Measurements from ENCODE around the gene KRT81. TPM values are rescaled to one million over a fixed set of nuclear protein-coding genes. Genes with fewer than 3 reads are reported as not detected.
"Not testable (repeated sequence)": the region's sequence is repeated elsewhere in the genome, so short reads cannot be mapped to it uniquely, and the experiment has no call there.

The KRT81 gene
- total RNA-seq, 2 experiments from 2014 or later: not detected

DNA sequence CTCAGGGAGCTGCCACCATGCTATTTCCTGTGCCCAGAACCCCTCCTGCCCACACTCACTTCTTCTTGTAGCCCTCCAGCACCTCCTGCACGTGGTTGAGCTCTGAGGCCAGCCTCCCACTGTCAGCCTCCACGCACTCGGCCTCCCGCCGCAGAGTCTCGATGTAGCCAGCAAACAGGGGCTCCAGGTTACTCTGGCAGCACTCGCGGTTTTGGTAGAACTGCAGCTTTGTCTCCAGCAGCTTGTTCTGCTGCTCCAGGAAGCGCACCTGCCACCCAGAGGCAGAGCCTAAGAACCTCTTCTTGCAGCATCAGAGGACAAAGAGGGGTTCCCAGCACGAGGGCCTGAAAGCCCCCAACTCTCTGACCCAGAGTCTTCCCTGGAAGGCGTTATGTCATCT lies 27.8 kb upstream of the KRT81 start:
- POLR2A ChIA-PET: no interaction called here

DNA sequence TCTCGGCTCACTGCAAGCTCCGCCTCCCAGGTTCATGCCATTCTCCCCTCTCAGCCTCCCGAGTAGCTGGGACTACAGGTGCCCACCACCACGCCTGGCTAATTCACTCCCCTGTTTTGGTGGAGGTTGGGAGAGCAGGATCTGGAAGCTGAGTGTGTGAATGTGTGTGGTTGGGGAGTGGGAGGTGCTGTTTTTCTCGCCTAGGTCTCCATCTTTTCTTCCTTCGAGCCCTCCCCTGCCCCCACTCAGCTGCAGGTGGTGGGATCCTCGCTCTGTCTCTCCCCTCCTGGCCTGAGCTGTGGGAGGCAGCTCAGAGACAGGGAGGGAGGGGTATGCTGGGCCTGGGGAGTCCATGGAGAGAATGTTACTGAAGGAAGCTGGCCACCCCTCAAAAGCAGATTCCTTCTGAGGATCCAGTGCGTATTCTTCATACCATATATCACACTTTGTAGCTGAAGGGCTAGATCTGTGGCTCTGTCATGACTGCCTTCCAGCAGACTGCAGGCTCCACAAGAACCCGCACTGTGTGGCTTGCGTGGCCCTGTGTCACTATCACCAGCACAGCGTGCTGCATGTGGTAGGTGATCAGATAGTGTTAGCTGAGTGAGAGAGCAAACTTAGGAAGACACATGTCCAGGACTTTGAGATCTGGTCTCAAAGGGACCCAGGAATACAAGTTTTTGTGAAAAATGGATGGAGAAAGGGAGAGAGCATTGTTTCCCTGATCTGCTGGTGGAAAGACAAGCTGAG lies 27.1 kb upstream of the KRT81 start:
- POLR2A ChIA-PET: no interaction called here
- CTCF ChIA-PET: interaction anchor here (1.5 kb wide), 1 partner anchor 11 kb away, joined by 5 read pairs; no protein-coding TSS in a partner anchor

More for the DNA sequence above, 27.8 kb upstream of the KRT81 start:
- CTCF ChIA-PET: no interaction called here

DNA sequence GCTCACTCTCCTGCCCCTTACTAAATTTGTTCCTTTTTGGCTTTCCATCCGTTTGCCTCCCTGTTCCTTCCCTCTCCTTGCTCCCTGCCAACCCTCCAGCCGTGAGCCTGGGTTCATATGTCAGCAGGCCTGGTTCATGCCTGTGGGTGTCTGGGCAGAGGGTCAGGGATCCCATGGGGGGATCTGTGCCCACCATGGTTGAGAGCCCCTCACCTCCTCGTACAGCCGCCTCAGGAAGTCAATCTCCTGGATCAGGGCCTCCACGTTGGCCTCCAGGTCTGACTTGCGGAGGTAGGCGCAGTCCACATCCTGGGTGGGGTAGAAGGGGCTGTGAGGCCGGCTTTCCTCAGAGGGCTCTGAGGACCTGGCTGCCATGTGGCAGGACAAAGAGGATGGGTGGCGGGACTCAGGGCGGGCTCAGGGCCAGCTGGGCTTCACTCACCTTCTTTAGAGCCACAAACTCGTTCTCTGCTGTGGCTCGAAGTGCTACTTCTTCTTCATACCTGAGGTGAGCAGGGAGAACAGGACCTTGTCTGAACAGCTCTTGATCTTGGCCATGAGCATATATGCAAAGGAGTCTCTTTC lies 26.2 kb upstream of the KRT81 start:
- ChIA-PET POLR2A (no interaction called here), CTCF (interaction anchor here (1.5 kb wide), 1 partner anchor 10 kb away, joined by 5 read pairs; no protein-coding TSS in a partner anchor)

DNA sequence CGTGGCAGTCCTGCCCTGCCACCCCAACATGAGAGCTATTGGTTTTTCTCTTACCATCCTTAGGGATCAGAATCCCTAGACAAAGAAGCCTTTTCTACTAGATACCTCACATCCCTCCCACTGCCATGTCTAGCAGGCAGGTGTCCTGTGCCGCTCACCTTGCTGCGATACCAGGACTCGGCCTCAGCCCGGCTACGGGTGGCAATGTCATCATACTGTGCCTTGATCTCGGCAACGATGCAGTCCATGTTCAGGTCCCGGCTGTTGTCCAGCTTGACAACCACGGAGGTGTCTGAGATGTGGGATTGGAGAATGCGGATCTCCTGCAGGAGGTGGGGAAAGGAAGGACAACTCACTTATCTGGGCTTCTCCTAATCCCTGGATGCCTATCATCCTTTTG lies 25.4 kb upstream of the KRT81 start:
- ChIA-PET POLR2A (no interaction called here), CTCF (interaction anchor here (0.9 kb wide), 1 partner anchor 11 kb away, joined by 3 read pairs; no protein-coding TSS in a partner anchor)

DNA sequence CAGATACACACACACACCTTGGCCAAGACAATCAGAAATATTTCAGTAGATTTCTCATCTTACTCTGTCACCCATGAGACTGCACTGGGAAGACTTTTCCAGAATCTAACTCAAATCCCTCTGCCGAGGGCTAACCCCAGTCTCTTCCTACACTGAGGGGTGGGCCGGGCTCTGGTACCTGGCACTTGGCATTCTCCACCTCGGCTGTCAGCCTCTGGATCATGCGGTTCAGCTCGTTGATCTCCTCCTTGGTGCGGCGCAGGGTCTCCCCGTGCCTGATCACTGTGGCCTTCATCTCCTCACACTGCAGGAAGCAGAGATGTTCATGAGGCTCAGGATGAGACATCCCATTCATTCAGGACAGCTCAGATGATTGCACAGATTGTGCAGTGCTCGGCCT lies 25.0 kb upstream of the KRT81 start:
- CTCF ChIA-PET: interaction anchor here (0.9 kb wide), 1 partner anchor 11 kb away, joined by 3 read pairs; no protein-coding TSS in a partner anchor
- POLR2A ChIA-PET: no interaction called here

DNA sequence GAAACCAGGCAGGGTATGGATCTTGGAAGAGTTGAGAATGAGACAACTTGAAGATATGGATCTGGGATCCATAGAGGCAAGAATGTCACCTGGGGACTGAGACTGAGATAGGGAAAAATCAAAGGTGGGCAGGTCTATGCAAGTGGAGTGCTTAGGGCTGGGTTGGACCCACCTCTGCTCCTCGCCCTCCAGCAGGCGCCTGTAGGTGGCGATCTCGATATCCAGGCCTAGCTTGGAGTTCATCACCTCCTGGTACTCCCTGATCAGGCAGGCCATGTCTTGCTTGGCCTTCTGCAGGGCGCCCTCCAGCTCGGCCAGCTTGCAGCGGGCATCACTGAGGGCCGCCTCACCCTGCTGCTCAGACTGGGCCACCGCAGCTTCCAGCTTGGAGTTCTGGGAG lies 24.4 kb upstream of the KRT81 start:
- CTCF ChIA-PET, POLR2A ChIA-PET: not testable (repeated sequence)

DNA sequence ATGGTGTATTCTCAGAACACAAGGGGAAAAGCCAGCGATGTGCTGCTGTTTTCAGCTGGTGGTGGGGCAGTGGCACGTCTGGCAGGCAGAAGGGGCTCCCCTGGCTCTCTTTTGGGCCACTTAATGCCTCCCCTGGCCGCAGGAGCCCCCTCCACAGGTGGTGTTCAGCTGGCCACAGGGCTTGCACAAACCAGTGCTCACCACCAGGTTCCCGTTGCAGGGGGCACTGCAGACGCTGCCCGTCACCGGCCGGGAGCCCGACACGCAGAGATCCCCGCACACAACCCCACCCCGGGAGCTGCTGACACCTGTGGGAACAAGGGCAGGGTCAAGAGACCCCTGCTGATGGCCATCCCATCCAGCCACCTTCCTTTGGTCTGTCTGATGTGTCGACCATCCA lies 23.2 kb upstream of the KRT81 start:
- POLR2A ChIA-PET: no interaction called here
- CTCF ChIA-PET: no interaction called here

DNA sequence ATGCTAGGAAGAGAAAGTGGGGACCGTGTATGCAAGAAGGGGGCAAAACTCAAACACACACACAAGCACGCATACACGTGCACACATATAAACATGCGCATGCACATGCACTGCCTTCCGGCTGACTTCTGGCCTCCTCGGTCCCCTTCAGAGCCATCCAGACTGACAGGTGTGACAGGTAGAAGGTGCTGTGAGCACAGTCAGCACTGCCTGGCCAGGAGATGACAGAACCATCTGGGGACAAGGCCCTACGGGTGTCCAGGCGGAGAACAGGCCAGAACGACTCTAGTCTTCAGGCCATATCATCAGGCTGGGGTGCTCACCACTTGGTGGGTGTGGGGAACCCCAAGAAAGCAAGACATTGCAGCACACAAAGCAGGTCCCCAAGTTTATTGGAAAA lies 22.6 kb upstream of the KRT81 start:
- POLR2A ChIA-PET: no interaction called here
- CTCF ChIA-PET: no interaction called here

DNA sequence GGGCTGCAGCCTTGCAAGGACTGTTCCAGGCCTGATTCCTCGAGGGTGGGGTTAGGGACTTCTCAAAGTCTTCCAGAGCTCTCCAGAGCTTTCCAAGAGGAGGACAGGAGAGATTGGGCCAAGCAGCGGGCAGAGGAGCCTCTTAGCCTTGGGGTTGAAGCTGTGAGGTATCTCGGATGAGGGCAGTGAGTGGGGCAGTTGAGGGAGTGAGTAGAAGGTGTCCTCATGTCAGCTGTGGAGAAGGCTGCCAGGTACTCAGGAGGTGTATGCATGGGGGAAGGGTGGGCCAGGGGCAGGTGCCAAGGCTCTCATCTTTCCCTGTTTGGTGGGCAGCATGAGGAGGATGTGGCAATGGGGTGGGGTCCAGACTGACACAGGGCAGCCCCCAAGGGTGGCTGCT lies 22.1 kb upstream of the KRT81 start:
- ChIA-PET CTCF (interaction anchor here (1.6 kb wide), 1 partner anchor 34 kb away, joined by 4 read pairs; no protein-coding TSS in a partner anchor), POLR2A (no interaction called here)

DNA sequence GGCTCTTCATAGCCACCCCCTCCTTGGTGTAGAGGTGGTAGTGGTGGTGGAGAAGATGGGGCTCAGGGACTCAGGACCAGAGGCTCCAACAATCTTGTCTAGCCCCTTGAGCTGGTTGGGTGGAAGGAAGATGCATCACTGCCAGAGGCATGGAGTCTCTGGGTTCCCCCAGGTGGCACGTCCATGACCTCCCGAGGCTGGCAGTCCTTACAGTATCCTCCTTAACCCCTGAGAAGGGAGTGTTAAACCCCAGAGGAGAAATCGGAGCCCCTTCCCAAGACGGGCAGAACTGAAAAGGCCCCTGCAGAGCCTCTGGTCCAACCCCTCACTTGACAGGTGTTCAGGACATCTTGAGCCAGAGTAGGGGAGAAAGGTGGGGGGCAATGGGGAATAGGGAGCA lies 20.8 kb upstream of the KRT81 start:
- POLR2A ChIA-PET: no interaction called here
- CTCF ChIA-PET: interaction anchor here (1.6 kb wide), 2 partner anchors 16 to 33 kb away, joined by 4 to 5 read pairs; no protein-coding TSS in a partner anchor

DNA sequence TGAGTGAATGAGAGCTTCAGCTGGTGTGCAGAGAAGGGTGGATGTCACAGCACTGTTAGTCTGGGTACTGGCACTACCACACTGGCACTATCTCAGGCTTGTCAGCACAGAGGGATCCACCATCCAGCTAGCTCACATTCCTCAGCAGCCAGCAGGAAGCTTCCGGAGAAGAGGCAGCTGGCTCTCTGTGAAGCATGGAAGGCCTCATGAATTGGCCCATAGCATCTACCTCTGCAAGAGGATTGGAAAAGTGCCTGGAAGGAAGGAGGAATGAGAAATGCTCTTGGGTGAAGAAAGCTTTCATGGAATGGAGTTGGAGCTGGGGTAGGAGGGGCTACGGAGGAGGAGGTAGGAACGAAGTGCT lies 19.9 kb upstream of the KRT81 start:
- ChIA-PET CTCF (interaction anchor here (1.6 kb wide), 1 partner anchor 17 kb away, joined by 5 read pairs; no protein-coding TSS in a partner anchor), POLR2A (no interaction called here)

DNA sequence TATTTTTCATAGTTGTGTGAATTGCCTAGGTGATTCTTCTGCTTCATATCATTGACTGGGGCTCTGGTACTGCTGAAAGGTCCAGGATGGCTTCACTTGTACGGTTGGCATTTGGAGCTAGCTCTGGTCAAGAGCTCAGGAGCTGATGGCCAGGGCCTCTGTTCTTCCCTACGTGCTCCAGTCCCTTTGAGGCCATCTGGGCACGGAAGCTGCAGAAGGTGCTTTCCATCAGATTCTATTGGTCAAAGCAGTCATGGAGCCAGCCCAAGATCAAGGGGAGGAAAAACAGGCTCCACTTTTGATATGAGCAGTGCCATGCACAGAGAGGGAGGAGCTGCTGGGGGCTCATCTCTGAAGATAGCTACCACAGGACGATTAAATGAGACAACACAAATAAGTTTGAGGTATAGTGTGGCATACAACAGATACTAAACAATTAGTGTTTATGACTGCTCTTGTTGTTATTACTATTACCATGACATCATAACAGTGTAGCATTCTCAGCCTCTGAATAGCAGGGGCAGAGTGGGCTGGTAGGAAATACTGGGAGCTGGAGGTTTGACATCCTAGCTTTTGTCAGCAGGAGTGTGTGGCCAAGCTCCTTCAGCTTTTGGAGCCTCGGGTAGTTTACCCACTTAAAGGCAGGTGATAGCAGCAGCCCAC lies 19.4 kb upstream of the KRT81 start:
- POLR2A ChIA-PET: no interaction called here
- CTCF ChIA-PET: interaction anchor here (1.6 kb wide), 1 partner anchor 17 kb away, joined by 5 read pairs; no protein-coding TSS in a partner anchor

DNA sequence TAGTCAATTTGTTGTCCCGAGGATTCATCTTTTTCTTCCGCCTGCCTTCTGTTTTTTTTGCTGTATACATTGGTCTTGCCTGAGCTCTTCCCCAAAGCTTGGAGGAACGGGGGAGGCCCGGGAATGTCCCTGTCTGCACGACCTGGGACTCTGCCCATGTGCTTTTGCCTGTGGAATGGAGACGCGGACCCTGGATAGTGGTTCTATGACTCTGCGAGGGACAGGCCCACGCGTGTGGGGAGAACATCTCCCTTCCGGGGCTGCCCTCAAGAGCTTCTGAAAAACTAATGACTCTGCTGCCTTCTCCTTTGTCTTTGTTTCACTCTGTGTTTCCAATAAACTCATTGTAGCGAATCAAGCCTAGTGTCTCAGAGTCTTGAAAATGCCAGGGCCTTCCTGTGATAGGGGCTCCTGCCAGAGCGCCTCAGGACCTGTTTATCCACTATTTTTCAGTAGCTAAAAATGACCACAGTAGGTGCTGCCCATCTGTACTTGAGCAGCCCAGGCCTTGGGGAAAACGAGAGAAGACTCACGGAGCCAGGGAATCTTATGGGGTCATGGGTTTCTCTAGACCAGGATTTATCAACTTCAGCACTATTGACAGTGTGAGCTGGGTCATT lies 17.6 kb upstream of the KRT81 start:
- POLR2A ChIA-PET: no interaction called here
- CTCF ChIA-PET: interaction anchor here (1.2 to 2.7 kb wide), 2 partner anchors 24 to 30 kb away, joined by 3 to 12 read pairs; no protein-coding TSS in a partner anchor

DNA sequence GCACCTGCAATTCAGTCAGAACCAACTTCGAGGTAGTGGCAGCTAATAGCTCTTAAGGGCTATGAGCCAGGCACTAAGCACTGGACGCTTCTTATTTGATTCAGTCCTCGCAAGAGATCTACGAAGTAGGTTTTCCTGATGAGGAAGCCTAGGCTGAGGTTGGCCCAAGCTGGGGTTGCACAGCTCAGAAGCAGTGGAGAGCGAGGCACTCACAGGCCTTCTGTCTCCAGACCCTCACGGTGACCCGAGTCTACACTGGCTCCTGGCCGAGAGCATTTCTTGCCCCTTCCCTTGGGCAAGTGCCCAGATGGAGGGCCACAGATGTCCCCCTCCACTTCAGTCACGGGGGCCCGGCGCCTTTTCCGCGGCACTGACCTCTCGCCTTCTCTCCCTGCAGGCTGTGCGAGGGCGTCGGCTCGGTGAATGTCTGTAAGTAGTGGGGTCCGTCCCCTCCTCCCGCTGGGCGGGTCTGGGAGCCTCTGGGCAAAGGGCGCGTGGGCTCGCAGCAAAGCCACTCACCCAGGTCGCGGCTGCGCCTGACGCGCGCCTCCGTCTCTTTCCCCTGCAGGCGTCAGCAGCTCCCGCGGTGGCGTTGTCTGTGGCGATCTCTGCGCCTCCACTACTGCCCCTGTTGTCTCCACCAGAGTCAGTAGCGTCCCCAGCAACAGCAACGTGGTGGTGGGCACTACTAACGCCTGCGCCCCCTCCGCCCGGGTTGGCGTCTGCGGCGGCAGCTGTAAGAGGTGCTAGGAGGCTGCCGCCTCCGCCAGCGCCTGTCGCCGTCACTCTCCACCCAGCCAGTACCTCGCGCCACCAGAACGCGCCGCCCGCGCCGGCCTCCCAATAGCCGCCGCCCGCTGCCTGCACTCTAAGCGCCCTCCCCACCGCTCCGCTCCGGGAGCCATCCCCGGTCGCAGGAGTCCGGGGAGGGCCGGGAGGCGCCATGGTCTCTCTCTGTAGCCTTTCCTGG lies 16.8 kb upstream of the KRT81 start:
- ChIA-PET POLR2A (no interaction called here), CTCF (interaction anchor here (1.1 to 2.7 kb wide), 4 partner anchors 10 to 152 kb away, joined by 3 to 12 read pairs (median 4); no protein-coding TSS in a partner anchor)

DNA sequence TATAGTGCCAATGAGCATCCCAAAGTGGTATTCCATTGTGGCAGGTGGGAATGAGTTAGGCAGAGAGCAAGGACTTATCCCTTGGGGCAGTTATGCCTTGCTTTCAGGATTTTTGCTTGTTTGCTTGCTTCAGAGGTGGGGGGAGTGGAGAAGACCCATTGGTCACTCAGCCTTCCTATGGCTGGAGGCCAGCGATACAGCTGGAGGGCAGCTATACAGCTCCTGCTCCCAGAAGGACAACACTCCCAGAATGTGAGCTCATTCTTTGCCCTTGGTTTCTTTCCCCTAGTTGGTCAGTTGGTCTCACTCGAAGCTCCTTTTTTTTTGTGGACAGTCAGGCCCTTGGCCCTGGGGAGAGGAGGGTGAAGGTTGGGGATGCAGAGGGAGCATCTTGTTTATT lies 15.4 kb upstream of the KRT81 start:
- ChIA-PET POLR2A (no interaction called here), CTCF (interaction anchor here (1.5 to 2.7 kb wide), 2 partner anchors 19 to 27 kb away, joined by 3 to 12 read pairs; no protein-coding TSS in a partner anchor)

DNA sequence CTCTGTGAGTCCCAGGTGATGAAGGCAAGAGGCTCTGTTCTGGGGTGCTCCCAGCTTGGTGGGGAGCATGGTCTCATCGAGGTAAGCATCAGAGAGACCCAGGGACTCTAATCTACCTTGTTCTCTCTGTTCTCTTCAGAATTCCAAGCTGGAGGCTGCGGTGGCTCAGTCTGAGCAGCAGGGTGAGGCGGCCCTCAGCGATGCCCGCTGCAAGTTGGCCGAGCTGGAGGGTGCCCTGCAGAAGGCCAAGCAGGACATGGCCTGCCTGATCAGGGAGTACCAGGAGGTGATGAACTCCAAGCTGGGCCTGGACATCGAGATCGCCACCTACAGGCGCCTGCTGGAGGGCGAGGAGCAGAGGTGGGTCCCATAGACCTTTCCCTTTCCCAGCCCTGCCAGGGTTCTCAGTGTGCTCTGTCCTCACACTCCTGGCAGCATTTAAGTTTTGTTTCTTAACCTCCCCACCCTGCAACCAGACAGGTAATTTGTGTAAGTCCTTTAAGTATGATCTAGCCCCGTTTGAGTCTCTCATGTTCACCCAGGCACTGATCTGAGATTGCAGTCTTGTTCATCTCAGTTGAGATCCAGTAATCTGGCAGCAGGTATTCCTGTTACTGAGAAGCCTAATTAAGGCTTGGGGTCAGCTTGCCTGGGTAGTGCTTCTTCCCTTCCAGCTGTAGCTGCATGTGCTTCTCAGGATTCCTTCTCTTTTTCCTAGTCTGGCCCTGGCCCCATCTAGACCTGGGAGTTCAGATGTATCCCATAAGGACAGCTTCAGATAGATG lies 14.8 kb upstream of the KRT81 start:
- CTCF ChIA-PET: interaction anchor here (1.5 to 2.7 kb wide), 2 partner anchors 20 to 27 kb away, joined by 3 to 12 read pairs; no protein-coding TSS in a partner anchor
- POLR2A ChIA-PET: no interaction called here

DNA sequence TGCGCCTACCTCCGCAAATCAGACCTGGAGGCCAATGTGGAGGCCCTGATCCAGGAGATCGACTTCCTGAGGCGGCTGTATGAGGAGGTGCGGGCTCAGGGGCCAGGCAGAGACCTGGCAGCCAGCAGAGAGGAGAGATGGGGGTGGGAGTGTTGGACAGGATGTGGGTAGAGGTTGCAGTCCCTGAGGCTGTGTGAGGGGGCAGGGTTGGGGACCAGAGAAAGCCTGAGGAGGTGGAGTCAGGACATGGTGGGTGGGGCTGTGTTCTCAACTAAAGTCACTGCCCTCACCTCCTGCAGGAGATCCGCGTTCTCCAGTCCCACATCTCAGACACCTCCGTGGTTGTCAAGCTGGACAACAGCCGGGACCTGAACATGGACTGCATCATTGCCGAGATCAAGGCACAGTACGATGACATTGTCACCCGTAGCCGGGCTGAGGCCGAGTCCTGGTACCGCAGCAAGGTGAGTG lies 13.6 kb upstream of the KRT81 start:
- POLR2A ChIA-PET, CTCF ChIA-PET: not testable (repeated sequence)

DNA sequence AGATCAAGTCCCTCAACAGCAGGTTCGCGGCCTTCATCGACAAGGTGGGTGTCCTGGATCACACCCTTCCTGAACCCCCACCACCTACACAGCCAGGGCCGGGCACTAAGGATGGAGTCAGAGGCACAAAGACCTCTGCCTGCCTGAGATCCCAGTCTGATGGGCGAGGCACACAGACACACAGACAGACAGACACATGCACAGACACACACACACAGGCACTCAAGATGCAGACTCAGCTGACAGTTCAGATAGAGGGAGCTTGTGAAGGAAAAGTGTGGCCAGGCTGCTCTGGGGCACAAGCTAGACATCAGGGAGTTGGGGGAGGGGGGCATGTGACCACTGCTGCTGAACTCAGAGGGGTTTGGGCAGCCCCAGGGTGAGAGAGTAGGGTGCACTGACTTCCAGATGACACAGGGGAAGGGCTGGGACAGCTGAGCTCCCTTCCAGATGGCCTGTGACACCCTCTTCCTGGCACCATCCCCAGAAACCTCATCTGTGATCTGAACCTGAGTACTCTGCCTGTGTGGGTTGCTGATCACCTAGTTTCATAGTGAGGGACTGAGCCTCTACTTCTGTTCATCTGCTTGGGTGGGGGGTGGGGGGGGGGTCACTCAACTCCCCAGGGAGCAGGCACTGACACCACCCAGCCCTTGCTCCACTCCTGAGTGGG lies 11.0 kb upstream of the KRT81 start:
- POLR2A ChIA-PET, CTCF ChIA-PET: not testable (repeated sequence)

Measured in activated CD8-positive, alpha-beta memory T cell treated with anti-CD3 and anti-CD28 coated beads for 36 hours (primary cell).